Endometrial microvascular endothelial cells (primary cell): ENCODE results near the gene JAK2. TPM values are rescaled to one million over a fixed set of nuclear protein-coding genes. Genes with fewer than 3 reads are reported as not detected.

Experiments
- in situ Hi-C: cut with HindIII; loops from 2 replicates; pipeline ENCODE4 v1.10.0; 2017; ENCODE audit warnings: low sequenced_read_pairs, low pct_unique_long_range_greater_than_20kb; ENCODE audit errors: inconsistent ontology term
- total RNA-seq: library from RNA; depleted of rRNA; stranded (reverse); fragments of >200 nt; gene quantifications from one replicate; pipeline ENCODE4 v1.2.3, GENCODE V29; 2015; ENCODE audit errors: inconsistent ontology term

Gene JAK2
- total RNA-seq, 1 donor from 2014 or later = 5.2 TPM

GRCh38 chr9:4973902-4974301, 11.2 kb upstream of the JAK2 start:
- in situ Hi-C loops = no loop called here

- in situ Hi-C loops = no loop called here
These were observed 5.8 kb upstream of the JAK2 start for GRCh38 chr9:4979239-4979638.

- in situ Hi-C loops = no loop called here
These were observed 4.9 kb upstream of the JAK2 start for GRCh38 chr9:4980086-4980727.

- in situ Hi-C loops = no loop called here
These were observed 2.2 kb upstream of the JAK2 start for GRCh38 chr9:4982721-4983482.

- in situ Hi-C loops = no loop called here
These were observed 1.4 kb upstream of the JAK2 start for GRCh38 chr9:4983601-4984165.

- in situ Hi-C loops = no loop called here
These were observed 876 bp upstream of the JAK2 start for GRCh38 chr9:4984171-4984620.

GRCh38 chr9:4985386-4986266, 554 bp downstream of the JAK2 start:
- in situ Hi-C loops = no loop called here

GRCh38 chr9:4986296-4986695, 1.2 kb downstream of the JAK2 start:
- in situ Hi-C loops = no loop called here

- in situ Hi-C loops = no loop called here
These were observed 1.7 kb downstream of the JAK2 start for GRCh38 chr9:4986783-4987182.

- in situ Hi-C loops = no loop called here
These were observed 2.9 kb downstream of the JAK2 start for GRCh38 chr9:4987961-4988421.

- in situ Hi-C loops = no loop called here
These were observed 7.8 kb downstream of the JAK2 start for GRCh38 chr9:4992872-4993271.

- in situ Hi-C loops = no loop called here
These were observed 9.3 kb downstream of the JAK2 start for GRCh38 chr9:4994166-4994890.

- in situ Hi-C loops = no loop called here
These were observed 12.1 kb downstream of the JAK2 start for GRCh38 chr9:4997196-4997595.

GRCh38 chr9:4997631-4998030, 12.6 kb downstream of the JAK2 start:
- in situ Hi-C loops = no loop called here

- in situ Hi-C loops = no loop called here
These were observed 17.7 kb downstream of the JAK2 start for GRCh38 chr9:5002811-5003210.

GRCh38 chr9:5004481-5004880, 19.4 kb downstream of the JAK2 start:
- in situ Hi-C loops = no loop called here

GRCh38 chr9:5008202-5008601, 23.1 kb downstream of the JAK2 start:
- in situ Hi-C loops = no loop called here

- in situ Hi-C loops = no loop called here
These were observed 28.3 kb downstream of the JAK2 start for GRCh38 chr9:5013374-5013773.

GRCh38 chr9:5015934-5016333, 30.9 kb downstream of the JAK2 start:
- in situ Hi-C loops = no loop called here
